ENCODE results near the gene FLNC.

FLNC gene

GRCh38 chr7:128831994-128832879 lies 2.0 kb downstream of the FLNC start:
- no peak for DNase-seq

- DNase-seq = no peak
Measured at GRCh38 chr7:128832880-128833147, 2.6 kb downstream of the FLNC start.

GRCh38 chr7:128833148-128833945 lies 3.1 kb downstream of the FLNC start:
- DNase-seq = peak; percentile 53

GRCh38 chr7:128833946-128834325 lies 3.7 kb downstream of the FLNC start:
- DNase-seq = no peak

- no peak for DNase-seq
Measured at GRCh38 chr7:128835231-128835751, 5.1 kb downstream of the FLNC start.

GRCh38 chr7:128835790-128836641 lies 5.8 kb downstream of the FLNC start:
- DNase-seq = no peak

GRCh38 chr7:128836729-128837348 lies 6.6 kb downstream of the FLNC start:
- no peak for DNase-seq

GRCh38 chr7:128837521-128837921 lies 7.3 kb downstream of the FLNC start:
- DNase-seq = no peak

- DNase-seq = no peak
Measured at GRCh38 chr7:128838109-128838779, 8.0 kb downstream of the FLNC start.

- DNase-seq = no peak
Measured at GRCh38 chr7:128838981-128839731, 8.9 kb downstream of the FLNC start.

- DNase-seq = no peak
Measured at GRCh38 chr7:128839751-128840177, 9.6 kb downstream of the FLNC start.

GRCh38 chr7:128840326-128841170 lies 10.3 kb downstream of the FLNC start:
- no peak for DNase-seq

GRCh38 chr7:128841171-128841690 lies 11.0 kb downstream of the FLNC start:
- DNase-seq = peak; percentile 4

GRCh38 chr7:128841921-128842673 lies 11.9 kb downstream of the FLNC start:
- peak; percentile 87 for DNase-seq

- peak; percentile 90 for DNase-seq
Measured at GRCh38 chr7:128842674-128843641, 12.8 kb downstream of the FLNC start.

GRCh38 chr7:128843938-128844621 lies 13.9 kb downstream of the FLNC start:
- DNase-seq = no peak

GRCh38 chr7:128844777-128845311 lies 14.6 kb downstream of the FLNC start:
- no peak for DNase-seq
